Erythroblast (primary cell): ENCODE data around the gene B3GALT5.

Experiments used
- GATA1 ChIP-seq: IDR thresholded peaks from 2 replicates; pipeline ENCODE4 v1.6.1; 2011; ENCODE audit warnings: low read depth, mild to moderate bottlenecking, control low read depth, low read length, moderate library complexity
- POLR2A ChIP-seq: IDR thresholded peaks from 2 replicates; pipeline ENCODE4 v1.6.1; 2011; ENCODE audit warnings: mild to moderate bottlenecking, low read length

- no peak for TF ChIP-seq POLR2A
- no peak for TF ChIP-seq GATA1
These were observed 36.1 kb upstream of the B3GALT5 start for GRCh38 chr21:39576518-39577128.
